Retinal pigment epithelial cell (primary cell): ENCODE data around the gene NSF.

Experiments used
- DNase-seq: peaks from one replicate; pipeline ENCODE4 v3.0.0-alpha.2; 2010; ENCODE audit warnings: low read depth
- H3K4me3 ChIP-seq: 2 replicates; pipeline ENCODE4 v1.5.1; 2011; ENCODE audit warnings: mild to moderate bottlenecking, low read length, control low read depth, moderate library complexity
- CTCF ChIP-seq: conservative IDR thresholded peaks from 2 replicates; pipeline ENCODE4 v1.5.1; 2011; ENCODE audit warnings: low read depth, low read length, control low read depth, inconsistent platforms

NSF gene

DNA sequence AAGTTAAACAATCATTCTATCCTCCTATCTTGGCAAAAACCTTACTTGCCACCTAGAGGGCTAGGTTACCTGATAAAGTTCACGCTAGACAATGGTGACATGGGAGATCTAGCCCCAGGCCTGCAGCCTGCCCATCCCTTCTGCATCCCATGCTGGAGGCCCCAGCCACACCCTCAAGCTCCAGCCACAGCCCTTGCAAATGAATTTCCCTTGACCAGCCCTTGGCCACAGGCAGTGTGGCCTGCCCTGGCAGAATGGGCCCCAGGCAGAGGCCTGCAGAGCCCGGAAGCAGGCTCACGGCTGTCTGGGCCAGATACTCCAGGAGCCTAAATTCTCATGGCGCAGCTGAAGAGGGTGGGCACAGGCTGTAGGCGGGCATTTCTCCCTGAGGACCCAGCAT, 213.1 kb downstream of the NSF start:
- TF ChIP-seq CTCF, result no peak
- no peak for DNase-seq
- H3K4me3 ChIP-seq, result no peak overlapping the region

DNA sequence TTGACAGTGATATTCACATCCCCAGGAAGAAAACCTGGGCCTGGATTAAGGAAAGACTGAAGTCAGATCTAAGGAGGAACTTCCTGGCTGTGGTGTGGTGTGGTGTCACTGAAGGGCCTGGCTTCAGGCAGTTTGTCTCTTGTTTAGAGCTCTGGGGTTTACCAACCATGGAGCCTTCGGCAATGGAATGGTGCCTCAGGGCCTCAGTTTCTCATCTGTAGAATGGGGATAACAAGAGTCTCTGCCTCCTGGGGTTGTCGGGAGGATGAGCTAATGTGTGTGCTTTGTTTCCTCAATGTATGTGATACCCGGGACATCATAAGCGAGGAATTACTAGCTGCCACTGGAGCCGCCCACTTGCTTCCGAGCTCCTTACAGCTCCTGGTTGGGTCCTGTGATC, 215.3 kb downstream of the NSF start:
- no peak for TF ChIP-seq CTCF
- H3K4me3 ChIP-seq, result no peak overlapping the region
- DNase-seq, result no peak
